ENCODE results near the gene GPR15LG. TPM values are rescaled to one million over a fixed set of nuclear protein-coding genes. Genes with fewer than 3 reads are reported as not detected.

The GPR15LG gene
- total and polyA plus RNA-seq, 12 donors: 0.25 TPM; not detected in 11

- Histone ChIP-seq H3K4me1 (replicated peaks in 1 of 2) (no peaks in the 10 kb centered on the region), H3K27ac (no peak overlapping the region), H3K9me3 (replicated peaks in 1 of 3) (no peaks in the 10 kb centered on the region), H3K4me3 (no peak overlapping the region), H3K36me3 (replicated peaks in 1 of 2) (no peaks in the 10 kb centered on the region), H3K27me3 (no peaks in the 10 kb centered on the region)
- whole genome bisulfite sequencing, 4 donors: 89 to 97% (median 92%) methylated on average over 4 of the region's 4 CpGs
- intact Hi-C loops (cut with DNase I): no loop called here
- DNase-seq: no peak
- TF ChIP-seq POLR2A (IDR thresholded peaks at IDR 0.05): no peak
- TF ChIP-seq CTCF (IDR thresholded peaks at IDR 0.05): no peak
Measured at GRCh38 chr10:84217746-84218145, 44.1 kb downstream of the GPR15LG start.

GRCh38 chr10:84221916-84222315, 48.3 kb downstream of the GPR15LG start:
- 68 to 82% (median 78%) methylated on average over 4 to 8 of the region's 8 CpGs for WGBS, 4 donors
- Histone ChIP-seq H3K36me3 (replicated peaks in 1 of 2) (no peaks in the 10 kb centered on the region), H3K9me3 (replicated peaks in 1 of 3) (no peaks in the 10 kb centered on the region), H3K27me3 (no peaks in the 10 kb centered on the region), H3K27ac (no peak overlapping the region), H3K4me1 (replicated peaks in 1 of 2) (no peaks in the 10 kb centered on the region), H3K4me3 (no peak overlapping the region)
- intact Hi-C loops (cut with DNase I): no loop called here
- DNase-seq: no peak
- no peak for TF ChIP-seq CTCF (IDR thresholded peaks at IDR 0.05)
- TF ChIP-seq POLR2A (IDR thresholded peaks at IDR 0.05): no peak

- no peaks in the 10 kb centered on the region for H3K9me3 ChIP-seq (replicated peaks in 1 of 3)
- no peak for DNase-seq
- WGBS, 4 donors: 29 to 52% (median 45%) methylated on average over 5 to 6 of the region's 6 CpGs
- H3K4me3 ChIP-seq: no peak overlapping the region
- H3K27me3 ChIP-seq: no peaks in the 10 kb centered on the region
- H3K36me3 ChIP-seq (replicated peaks in 1 of 2): no peaks in the 10 kb centered on the region
- TF ChIP-seq CTCF (IDR thresholded peaks at IDR 0.05): no peak
- no peak for TF ChIP-seq POLR2A (IDR thresholded peaks at IDR 0.05)
- intact Hi-C loops (cut with DNase I): no loop called here
- H3K27ac ChIP-seq: no peak overlapping the region
- H3K4me1 ChIP-seq (replicated peaks in 1 of 2): no peaks in the 10 kb centered on the region
Measured at GRCh38 chr10:84224411-84225028, 50.9 kb downstream of the GPR15LG start.

- Histone ChIP-seq H3K4me3 (no peak within 1 kb of the TSS), H3K4me1 (replicated peaks in 1 of 2) (no peaks in the 10 kb centered on the region), H3K27ac (no peak within 1 kb of the TSS), H3K27me3 (no peaks in the 10 kb centered on the region), H3K9me3 (replicated peaks in 1 of 3) (no peaks in the 10 kb centered on the region), H3K36me3 (replicated peaks in 1 of 2) (no peaks in the 10 kb centered on the region)
- intact Hi-C loops (cut with DNase I): no loop called here
- 54 to 70% (median 59%) methylated on average over 6 of the region's 6 CpGs for WGBS, 4 donors
- TF ChIP-seq CTCF (IDR thresholded peaks at IDR 0.05) (no peak), POLR2A (IDR thresholded peaks at IDR 0.05) (no peak)
- DNase-seq: no peak
Measured at GRCh38 chr10:84225427-84226173, 52.0 kb downstream of the GPR15LG start, which contains the start of gene LRIT2. LRIT2 (minus strand) TSS chr10:84225544; CDS start chr10:84225520, 24 bp downstream.
